NOMO-1 (cell line): ENCODE data around the gene DHX38.
"Not testable (repeated sequence)": the region's sequence is repeated elsewhere in the genome, so short reads cannot be mapped to it uniquely, and the experiment has no call there.

Experiments
- DNase-seq, 2 experiments: peaks; one replicate each; lab custom pipeline; 2025; ENCODE audit not compliant: unreplicated experiment in 2 of 2; lab: John Stamatoyannopoulos, UW

DHX38 gene

DNA sequence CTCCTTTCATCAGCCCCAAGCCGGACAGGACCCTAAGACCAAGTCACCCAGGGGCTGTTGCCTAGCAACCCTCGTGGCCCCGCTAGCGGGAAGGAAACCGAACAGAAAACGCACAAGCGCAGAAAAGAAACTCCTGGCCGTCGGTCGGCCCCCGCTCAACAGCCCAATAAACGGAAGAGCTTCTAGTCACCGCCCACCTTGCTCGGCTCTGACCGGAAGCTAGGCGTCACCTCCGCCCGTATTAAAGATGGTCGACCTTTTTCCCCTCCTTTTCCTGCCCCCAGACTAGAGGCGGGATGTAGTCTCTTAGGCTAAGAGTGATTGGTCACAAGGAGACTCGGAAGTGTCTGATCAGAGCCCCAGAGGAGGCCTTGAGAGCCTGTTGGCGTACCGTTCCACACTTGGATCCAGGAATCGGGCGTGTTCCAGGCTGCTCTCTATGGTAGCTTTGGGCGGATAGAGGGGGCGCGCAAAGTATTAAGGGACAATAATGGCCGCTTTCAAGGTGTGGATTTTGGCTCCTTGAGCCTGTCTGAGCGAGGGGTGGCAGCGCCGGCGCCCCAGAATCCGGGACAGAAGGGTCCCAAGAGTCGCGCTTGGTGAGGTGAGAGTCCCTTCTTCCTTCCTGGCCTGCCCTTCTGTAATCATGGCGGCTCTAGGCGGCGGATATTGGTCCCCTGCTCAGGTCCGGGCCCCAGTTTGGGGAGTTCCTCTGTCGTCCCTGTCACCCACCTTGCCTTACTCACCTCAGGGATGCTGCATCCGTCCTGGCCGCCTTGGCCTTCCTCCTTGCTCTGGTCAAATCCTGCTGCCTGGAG is at the start of gene DHX38, which contains the start of gene TXNL4B:
Gene DHX38, plus strand, starts transcription at position 400 of the 818 bp plus-strand sequence. CDS start 2,311 bp downstream, outside the sequence.
Gene TXNL4B, minus strand, starts transcription at position 173 of the 818 bp plus-strand sequence. CDS start 2,871 bp downstream, outside the sequence.
- DNase-seq, result peak; percentile 98 to 99

DNA sequence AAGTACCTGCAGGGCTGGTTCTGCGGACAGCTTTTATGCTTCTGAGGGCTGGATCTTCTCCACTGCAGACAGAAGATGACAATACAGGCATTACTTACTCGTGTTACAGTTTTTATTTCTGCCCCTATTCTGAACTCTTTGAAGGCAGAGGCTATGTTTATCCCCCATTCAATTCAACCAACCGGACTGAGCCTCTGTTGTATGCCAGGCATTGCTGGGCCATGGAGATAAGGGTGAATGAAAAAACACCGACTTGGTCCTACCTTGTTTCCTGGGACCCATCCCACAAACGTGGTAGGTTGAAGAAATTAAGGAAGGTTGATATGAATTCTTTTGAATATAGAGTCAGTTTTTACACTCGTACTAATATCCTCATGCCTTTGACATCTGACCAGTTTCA is 49.4 kb upstream of the DHX38 start:
- DNase-seq, result no peak

DNA sequence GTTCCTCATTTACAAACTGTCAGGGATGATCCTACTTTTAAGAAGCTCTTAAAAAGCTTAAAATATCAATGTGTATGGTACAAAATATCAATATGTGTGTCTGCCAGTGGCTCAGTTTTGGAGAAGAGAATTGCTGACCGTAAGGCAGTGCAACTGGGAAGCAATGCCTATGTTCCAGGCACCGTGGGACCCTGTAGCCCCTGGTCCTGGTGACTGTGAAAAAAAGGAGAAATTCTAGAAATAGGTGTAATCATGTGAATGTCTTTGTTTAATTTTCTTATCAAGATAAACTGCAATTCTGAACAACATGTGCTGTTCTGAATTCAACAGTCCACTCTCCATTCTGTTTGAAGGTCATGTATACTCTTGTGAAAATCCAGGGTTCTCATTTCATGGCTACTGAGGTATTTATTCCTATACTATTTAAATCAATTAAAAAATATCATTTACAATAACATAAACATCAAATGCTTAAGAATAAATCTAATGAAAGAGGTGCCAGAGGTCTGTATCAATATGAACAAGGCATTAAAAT is 48.8 kb upstream of the DHX38 start:
- no peak for DNase-seq

DNA sequence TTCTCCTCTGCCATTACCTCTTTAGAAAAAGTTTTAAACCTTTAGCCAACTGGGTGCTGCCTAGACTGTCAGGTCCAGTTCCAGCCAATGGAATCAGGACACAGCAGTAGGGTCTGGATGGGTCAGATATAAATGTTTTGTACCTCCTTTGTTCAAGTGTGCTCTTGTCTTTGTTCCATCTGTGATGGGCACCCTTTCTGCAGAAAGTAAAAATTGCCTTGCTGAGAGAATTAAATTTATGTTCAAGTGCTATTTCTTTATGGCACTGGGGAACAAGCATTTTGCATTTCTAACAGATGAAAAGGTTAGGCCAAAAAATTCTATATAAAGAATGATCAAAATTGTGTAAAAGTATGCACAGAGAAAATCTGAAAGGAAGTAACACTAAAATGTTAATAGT is 44.5 kb upstream of the DHX38 start:
- DNase-seq, result no peak

DNA sequence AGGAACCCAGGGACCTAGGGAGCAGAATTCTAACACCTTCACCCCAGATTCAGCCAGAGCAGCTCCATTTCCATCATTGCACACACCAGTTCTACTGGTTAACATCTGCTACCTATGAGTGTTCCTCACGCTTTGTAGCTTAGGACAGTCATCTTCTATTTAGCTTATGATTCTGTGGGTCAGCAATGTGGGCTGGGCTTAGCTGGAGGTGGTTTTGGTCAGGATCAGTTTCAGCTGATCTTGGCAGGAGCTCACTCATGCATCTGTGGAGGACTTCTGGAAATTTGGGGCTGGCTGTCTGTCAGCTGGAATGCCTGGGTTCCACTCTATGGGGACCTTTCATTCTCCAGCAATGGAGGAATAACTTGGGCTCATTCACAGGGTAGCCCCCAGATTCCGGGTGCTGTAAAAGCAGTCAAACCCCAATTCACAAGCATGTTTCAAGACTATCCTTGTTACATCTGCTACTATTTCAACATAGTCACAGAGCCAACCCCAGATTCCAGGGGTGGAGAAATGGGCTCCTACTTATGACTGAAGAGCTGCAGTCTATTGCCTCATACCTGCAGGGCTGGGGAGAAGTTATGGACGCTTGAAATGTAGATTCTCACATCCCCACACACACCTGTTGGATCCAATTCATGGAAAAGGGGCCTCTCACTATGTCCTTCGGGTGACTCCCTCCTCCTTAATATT is 42.7 kb upstream of the DHX38 start:
- peak in 1 of 2 experiments; percentile 15 for DNase-seq

DNA sequence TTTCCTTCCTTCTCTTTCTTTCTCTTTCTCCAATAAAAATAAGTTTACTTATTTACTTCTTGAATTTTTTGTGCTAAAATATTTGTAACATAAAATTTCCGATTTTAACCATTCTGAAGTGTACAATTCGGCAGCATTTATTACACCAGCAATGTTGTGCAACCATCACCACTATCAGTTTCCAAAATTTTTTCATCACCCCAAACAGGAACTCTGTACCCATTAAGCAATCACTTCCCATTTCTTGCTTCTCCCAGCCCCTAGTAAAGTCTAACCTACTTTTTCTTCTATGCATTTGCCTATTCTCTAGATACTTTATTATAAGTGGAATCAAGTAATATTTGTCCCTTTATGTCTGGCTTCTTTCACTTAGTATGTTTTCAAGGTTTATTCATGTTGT is 41.8 kb upstream of the DHX38 start:
- DNase-seq, result peak; percentile 67 to 73

DNA sequence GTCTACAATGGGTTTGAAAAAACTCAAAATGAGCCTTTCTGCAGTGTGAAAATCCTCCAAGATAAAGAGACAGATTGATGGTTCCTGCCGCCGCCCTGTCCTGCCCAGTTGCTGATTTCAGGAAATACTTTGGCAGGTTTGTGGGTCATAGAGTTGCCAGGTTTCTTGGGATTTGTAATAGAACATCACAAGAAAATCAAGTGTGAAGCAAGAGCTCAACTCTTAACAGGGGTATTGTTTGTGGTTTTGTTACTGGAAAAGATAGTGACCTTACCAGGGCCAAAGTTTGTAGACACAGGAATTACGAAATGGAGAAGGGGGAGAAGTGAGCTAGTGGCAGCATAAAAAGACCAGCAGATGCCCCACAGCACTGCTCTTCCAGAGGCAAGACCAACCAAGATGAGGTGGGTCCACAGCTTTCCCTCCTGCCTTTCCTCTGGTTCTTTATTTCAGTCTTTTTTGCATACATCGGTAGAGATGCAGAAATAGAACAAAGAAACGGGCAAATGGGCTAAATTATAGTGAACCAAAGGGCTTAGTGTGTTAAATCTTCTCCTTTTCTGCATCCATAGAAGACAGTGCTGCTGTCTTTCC is 39.3 kb upstream of the DHX38 start, which contains the start of gene HP:
Gene HP, plus strand, starts transcription at position 252 of the 594 bp plus-strand sequence. Its CDS starts 148 bp downstream, at position 400.
- DNase-seq, result peak; percentile 62 to 89

DNA sequence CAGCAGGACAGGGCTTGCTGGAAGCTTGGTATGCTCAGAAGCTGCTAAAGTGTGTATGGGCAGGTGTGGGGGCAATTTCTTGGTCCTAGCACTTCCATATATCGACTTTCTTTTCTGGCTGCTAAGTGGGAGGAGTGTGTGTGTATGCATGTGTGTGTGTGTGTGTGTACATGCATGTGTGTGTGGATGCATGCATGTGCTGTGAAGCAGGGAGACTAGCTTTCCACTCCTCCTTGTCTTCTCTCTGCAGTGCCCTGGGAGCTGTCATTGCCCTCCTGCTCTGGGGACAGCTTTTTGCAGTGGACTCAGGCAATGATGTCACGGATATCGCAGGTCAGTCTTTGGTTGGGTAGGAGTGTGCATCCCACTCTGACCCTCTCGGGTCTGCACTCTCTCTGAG is 37.7 kb upstream of the DHX38 start:
- DNase-seq, result no peak

DNA sequence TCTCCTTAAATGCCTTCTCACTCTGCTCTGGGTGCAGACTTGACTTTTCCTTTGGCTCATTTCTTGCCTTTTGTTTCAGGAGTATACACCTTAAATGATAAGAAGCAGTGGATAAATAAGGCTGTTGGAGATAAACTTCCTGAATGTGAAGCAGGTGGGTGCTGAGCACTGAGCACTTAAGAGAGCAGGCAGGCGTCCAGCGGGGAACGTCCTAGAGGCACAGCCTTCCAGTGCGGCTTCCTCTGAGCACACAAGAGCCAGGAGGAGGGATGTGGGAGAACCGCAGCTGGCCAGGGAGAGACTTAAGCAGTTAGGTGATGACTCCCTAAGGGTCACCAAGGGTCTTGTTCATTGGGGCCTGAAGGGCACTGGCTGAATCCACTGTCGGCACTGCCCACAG is 36.3 kb upstream of the DHX38 start:
- not testable (repeated sequence) for DNase-seq

DNA sequence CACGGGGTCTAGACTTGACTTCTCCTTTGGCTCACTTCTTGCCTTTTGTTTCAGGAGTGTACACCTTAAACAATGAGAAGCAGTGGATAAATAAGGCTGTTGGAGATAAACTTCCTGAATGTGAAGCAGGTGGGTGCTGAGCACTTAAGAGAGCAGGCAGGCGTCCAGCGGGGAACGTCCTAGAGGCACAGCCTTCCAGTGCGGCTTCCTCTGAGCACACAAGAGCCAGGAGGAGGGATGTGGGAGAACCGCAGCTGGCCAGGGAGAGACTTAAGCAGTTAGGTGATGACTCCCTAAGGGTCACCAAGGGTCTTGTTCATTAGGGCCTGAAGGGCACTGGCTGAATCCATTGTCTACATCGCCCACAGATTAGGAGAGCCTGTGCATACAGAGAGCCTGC is 34.6 kb upstream of the DHX38 start:
- not testable (repeated sequence) for DNase-seq

DNA sequence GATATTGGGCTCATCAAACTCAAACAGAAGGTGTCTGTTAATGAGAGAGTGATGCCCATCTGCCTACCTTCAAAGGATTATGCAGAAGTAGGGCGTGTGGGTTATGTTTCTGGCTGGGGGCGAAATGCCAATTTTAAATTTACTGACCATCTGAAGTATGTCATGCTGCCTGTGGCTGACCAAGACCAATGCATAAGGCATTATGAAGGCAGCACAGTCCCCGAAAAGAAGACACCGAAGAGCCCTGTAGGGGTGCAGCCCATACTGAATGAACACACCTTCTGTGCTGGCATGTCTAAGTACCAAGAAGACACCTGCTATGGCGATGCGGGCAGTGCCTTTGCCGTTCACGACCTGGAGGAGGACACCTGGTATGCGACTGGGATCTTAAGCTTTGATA is 33.2 kb upstream of the DHX38 start:
- DNase-seq, result no peak

DNA sequence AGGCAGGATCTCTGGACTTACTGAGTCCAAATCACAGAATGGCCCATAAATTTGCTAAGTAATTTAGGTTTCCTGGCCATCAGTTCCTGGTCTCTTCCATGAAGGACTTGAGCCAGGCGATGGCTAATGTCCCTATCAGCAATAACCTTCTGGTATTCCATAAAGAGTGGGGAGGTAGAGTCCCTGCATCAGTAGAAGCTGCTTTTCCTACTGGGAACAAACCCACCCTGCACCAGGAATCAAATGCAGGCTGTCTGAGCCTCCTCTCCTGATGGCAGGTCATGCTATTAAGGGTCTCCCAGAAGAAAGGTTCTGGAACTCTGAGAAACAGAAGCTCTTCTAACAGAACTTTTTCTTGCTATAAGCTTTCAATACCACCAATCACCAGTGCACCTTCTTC is 32.1 kb upstream of the DHX38 start:
- DNase-seq, result no peak

DNA sequence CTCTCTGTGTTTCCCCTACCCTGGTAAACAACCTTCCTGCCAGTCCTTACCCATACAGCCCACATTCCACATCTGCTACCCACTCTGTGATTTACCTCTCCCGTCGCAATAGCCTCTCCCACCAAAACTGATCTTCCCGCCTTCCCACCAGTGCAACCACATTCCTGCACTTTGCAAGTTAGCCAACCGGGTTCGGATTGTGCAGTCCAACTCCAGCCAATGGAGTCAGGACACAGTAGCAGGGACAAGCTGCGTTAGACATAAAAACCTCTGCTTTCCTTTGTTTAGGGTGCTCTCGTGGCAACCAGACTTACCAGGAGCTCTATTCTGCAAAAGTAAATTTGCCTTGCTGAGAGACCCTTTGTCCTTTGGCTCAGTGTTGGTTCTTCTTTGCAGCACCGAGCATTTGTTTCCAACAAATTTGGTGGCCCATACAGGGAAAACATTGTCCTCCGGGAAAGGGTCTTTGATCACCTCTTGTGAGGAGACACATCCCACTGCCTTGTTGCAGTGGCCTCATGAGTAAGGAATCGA is 29.2 kb upstream of the DHX38 start:
- DNase-seq, result no peak

DNA sequence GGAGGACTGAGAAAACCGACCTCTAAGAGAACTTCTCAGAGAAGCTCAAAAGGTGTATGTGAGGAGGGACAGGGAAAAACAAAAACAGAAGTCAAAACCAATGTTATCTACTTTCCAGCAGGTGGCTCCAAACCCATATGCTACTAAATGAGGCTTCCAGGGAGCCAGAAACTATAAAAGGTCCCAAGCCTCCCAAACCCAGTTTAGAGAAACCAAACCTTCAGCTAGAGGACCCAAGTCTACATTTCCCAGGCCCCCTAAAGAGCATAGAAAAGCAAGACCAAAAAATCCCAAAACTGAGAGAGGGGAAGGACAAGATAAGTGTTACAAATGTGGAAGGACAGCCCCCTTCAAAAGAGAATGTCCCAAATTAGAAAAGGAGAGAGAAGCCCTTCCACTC is 26.9 kb upstream of the DHX38 start:
- DNase-seq, result peak in 1 of 2 experiments; percentile 68

DNA sequence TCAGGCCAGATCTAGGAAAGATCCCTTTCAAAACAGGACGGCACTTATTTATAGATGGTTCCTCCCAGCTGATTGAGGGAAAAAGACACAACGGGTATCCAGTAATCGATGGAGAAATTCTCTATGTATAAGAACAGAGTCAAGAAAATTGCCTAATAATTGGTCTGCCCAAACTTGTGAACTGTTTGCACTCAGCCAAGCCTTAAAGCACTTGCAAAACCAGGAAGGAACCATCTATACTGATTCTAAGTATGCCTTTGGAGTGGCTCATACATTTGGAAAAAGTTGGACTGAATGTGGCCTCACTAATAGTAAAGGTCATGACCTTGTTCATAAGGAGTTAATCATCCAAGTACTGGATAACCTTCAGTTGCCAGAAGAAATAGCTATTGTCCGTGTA is 24.7 kb upstream of the DHX38 start:
- peak in 1 of 2 experiments; percentile 12 for DNase-seq

DNA sequence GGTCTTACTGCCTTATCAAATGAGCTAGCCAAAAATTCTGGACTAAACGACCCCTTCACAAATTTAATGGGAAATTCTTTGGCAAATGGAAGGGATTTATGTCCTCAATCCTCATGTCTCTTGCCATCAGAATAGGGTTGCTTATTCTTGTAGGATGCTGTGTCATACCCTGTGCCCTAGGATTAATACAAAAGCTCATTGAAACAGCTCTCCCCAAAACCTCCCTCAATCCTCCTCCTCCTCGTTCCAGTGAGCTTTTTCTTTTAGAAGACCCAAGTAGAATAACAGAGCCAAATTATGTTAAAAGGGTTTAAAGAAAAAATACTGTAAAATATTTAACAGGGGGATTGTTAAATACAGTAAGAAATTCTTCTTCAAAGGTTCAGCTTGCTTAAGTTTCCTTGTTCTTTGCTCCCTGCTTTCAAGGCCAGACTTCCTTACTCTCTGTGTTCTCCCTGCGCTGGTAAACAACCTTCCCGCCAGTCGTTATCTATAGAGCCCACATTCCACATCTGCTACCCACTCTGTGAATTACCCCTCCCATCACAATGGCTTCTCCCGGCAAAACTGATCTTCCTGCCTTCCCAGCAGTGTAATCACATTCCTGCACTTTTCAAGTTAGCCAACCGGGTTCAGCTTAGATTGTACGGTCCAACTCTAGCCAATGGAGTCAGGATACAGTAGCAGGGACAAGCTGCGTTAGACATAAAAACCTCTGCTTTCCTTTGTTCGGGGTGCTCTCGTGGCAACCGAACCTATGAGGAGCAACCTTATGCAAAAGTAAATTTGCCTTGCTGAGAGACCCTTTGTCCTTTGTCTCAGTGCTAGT is 20.9 kb upstream of the DHX38 start:
- no peak for DNase-seq

DNA sequence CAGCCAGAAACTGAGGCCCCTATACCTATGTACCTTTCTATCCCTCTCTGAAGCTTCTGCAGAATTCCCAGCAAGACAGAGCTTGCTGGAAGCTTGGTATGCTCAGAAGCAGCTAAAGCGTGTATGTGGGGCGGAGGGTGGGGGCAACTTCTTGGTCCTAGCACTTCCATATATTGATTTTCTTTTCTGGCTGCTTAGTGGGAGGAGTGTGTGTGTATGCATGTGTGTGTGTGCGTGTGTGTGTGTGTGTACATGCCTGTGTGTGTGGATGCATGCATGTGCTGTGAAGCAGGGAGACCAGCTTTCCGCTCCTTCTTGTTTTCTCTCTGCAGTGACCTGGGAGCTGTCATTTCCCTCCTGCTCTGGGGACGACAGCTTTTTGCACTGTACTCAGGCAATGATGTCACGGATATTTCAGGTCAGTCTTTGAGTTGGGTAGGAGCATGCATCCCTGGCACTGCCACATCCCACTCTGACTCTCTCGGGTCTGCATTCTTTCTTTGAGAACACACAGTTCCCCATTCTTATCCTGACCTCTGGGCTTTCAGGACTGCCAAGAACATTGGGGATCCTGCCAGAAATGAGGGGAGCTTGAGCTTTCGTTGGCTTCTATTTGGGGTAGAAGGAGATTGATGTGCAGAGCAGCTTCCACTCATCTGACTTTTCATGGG is 20.0 kb upstream of the DHX38 start:
- DNase-seq, result no peak

DNA sequence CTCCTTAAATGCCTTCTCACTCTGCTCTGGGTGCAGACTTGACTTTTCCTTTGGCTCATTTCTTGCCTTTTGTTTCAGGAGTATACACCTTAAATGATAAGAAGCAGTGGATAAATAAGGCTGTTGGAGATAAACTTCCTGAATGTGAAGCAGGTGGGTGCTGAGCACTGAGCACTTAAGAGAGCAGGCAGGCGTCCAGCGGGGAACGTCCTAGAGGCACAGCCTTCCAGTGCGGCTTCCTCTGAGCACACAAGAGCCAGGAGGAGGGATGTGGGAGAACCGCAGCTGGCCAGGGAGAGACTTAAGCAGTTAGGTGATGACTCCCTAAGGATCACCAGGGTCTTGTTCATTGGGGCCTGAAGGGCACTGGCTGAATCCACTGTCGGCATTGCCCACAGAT is 18.6 kb upstream of the DHX38 start:
- DNase-seq, result not testable (repeated sequence)

DNA sequence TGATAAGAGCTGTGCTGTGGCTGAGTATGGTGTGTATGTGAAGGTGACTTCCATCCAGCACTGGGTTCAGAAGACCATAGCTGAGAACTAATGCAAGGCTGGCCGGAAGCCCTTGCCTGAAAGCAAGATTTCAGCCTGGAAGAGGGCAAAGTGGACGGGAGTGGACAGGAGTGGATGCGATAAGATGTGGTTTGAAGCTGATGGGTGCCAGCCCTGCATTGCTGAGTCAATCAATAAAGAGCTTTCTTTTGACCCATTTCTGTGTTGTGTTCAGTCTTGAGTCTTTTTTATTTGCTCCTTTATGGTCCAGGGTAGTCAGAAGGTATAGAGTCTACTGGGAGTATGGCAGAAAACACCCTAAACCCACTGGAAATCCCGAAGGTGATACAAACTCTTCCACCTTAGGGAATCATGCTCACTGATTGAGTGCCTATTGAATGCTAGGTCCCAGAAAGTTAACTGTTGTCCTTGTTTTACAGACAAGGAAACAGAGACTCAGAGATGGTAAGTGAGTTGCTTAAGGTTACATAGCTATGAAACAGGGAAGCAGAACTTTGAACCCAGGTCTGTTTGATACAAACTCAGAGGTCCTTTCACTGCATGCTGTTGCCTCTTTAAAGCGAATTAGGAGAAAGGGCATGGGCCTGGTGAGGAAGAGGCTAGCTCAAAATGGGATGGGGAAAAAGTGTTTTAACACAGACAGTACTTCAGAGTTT is 16.5 kb upstream of the DHX38 start:
- DNase-seq, result not testable (repeated sequence)
